ENCODE data around the gene ATPAF2. TPM values are rescaled to one million over a fixed set of nuclear protein-coding genes. Genes with fewer than 3 reads are reported as not detected.

The ATPAF2 gene
- total RNA-seq, 1 experiment from 2014 or later: 44.5 TPM

GRCh38 chr17:17990282-17990681 lies 48.7 kb downstream of the ATPAF2 start:
- Histone ChIP-seq H3K27ac (peak overlapping the region; percentile 87), H3K9me2 (ENCODE audit: insufficient read depth) (no peaks in the 10 kb centered on the region), H3K79me2 (ENCODE audit: low read depth) (no peaks in the 10 kb centered on the region), H3K36me3 (ENCODE audit: low read depth) (no peaks in the 10 kb centered on the region), H3K4me3 (no peak overlapping the region), H2AFZ (no peak overlapping the region), H3K4me1 (replicated peaks; ENCODE audit: insufficient read depth) (peaks cover 31% of the 10 kb centered on the region), H3K27me3 (ENCODE audit: insufficient read depth, low read depth) (no peaks in the 10 kb centered on the region), H3F3A (ENCODE audit: insufficient read depth, low read depth) (peaks cover 26% of the 10 kb centered on the region), H3K4me2 (peak overlapping the region; percentile 67), H4K20me1 (ENCODE audit: insufficient read depth) (no peaks in the 10 kb centered on the region), H3K9me3 (ENCODE audit: insufficient read depth, low read depth) (no peaks in the 10 kb centered on the region)
- intact Hi-C loops (cut with micrococcal nuclease; ENCODE audit: unreplicated experiment): loop anchor here (2.0 to 5.0 kb wide), 2 partner anchors 19 to 42 kb away; no protein-coding TSS in a partner anchor
- TF ChIP-seq EZH2 (IDR thresholded peaks at IDR 0.05; ENCODE audit: low read depth): no peak
- TF ChIP-seq CTCF (conservative IDR thresholded peaks at IDR 0.05): no peak
- CTCF ChIA-PET: no interaction called here
- TSS peak; percentile 91 for BruUV-seq (replicated peaks)
- DNase-seq: peak; percentile 85 to 88
- POLR2A ChIA-PET (ENCODE audit: unreplicated experiment): no interaction called here

- no peak for TF ChIP-seq EZH2 (IDR thresholded peaks at IDR 0.05; ENCODE audit: low read depth)
- TF ChIP-seq CTCF (conservative IDR thresholded peaks at IDR 0.05): no peak
- Histone ChIP-seq H3K4me1 (replicated peaks; ENCODE audit: insufficient read depth) (peaks cover 31% of the 10 kb centered on the region), H3K79me2 (ENCODE audit: low read depth) (no peaks in the 10 kb centered on the region), H3K4me3 (no peak overlapping the region), H3K9me2 (ENCODE audit: insufficient read depth) (no peaks in the 10 kb centered on the region), H3K36me3 (ENCODE audit: low read depth) (no peaks in the 10 kb centered on the region), H3K9me3 (ENCODE audit: insufficient read depth, low read depth) (no peaks in the 10 kb centered on the region), H3F3A (ENCODE audit: insufficient read depth, low read depth) (peaks cover 26% of the 10 kb centered on the region), H3K4me2 (peak overlapping the region; percentile 67), H2AFZ (no peak overlapping the region), H4K20me1 (ENCODE audit: insufficient read depth) (no peaks in the 10 kb centered on the region), H3K27me3 (ENCODE audit: insufficient read depth, low read depth) (no peaks in the 10 kb centered on the region), H3K27ac (peak overlapping the region; percentile 87; the same call in 1 of the 2 replicates)
- CTCF ChIA-PET: no interaction called here
- DNase-seq: no peak
- intact Hi-C loops (cut with micrococcal nuclease; ENCODE audit: unreplicated experiment): loop anchor here (2.0 to 5.0 kb wide), 2 partner anchors 19 to 43 kb away; no protein-coding TSS in a partner anchor
- BruUV-seq (replicated peaks): no TSS peak
- POLR2A ChIA-PET (ENCODE audit: unreplicated experiment): no interaction called here
Observed at GRCh38 chr17:17989618-17990017, 49.4 kb downstream of the ATPAF2 start.

DNA sequence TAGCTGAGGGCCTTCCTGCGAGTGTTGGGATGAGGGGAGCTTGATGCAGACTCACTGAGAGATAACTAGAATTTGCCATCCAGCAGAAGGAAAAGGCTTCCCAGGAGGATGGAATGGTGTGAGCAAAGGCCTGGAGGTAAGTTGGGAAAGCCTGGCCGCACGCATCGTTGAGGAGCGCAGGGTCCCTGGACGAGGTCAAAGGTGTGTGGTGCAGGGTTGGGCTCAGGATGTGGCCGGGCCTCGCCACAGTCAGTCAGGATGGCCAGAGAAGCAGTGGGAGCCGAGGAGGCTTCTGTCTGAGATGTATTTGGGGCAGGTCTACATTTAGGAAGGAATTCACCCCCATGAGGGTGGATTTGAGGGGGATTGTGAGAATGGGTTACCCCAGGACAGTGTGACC lies 49.9 kb downstream of the ATPAF2 start:
- ChIA-PET POLR2A (ENCODE audit: unreplicated experiment) (no interaction called here), CTCF (interaction anchor here (0.6 kb wide), 1 partner anchor 14 kb away, joined by 3 read pairs; no protein-coding TSS in a partner anchor)
- no peaks in the 10 kb centered on the region for H3K79me2 ChIP-seq (ENCODE audit: low read depth)
- no peak overlapping the region for H3K4me2 ChIP-seq
- no peak overlapping the region for H3K4me3 ChIP-seq
- H3K9me3 ChIP-seq (ENCODE audit: insufficient read depth, low read depth): no peaks in the 10 kb centered on the region
- no TSS peak for BruUV-seq (replicated peaks)
- no peaks in the 10 kb centered on the region for H3K27me3 ChIP-seq (ENCODE audit: insufficient read depth, low read depth)
- H3K4me1 ChIP-seq (replicated peaks; ENCODE audit: insufficient read depth): peaks cover 31% of the 10 kb centered on the region
- intact Hi-C loops (cut with micrococcal nuclease; ENCODE audit: unreplicated experiment): no loop called here
- no peak for DNase-seq
- peaks cover 26% of the 10 kb centered on the region for H3F3A ChIP-seq (ENCODE audit: insufficient read depth, low read depth)
- H3K9me2 ChIP-seq (ENCODE audit: insufficient read depth): no peaks in the 10 kb centered on the region
- TF ChIP-seq CTCF (conservative IDR thresholded peaks at IDR 0.05): no peak
- no peak for TF ChIP-seq EZH2 (IDR thresholded peaks at IDR 0.05; ENCODE audit: low read depth)
- no peak overlapping the region for H3K27ac ChIP-seq
- H2AFZ ChIP-seq: no peak overlapping the region
- no peaks in the 10 kb centered on the region for H3K36me3 ChIP-seq (ENCODE audit: low read depth)
- no peaks in the 10 kb centered on the region for H4K20me1 ChIP-seq (ENCODE audit: insufficient read depth)

All from PC-9 (cell line).